ENCODE results near the gene LTBP1.

LTBP1 gene

DNA sequence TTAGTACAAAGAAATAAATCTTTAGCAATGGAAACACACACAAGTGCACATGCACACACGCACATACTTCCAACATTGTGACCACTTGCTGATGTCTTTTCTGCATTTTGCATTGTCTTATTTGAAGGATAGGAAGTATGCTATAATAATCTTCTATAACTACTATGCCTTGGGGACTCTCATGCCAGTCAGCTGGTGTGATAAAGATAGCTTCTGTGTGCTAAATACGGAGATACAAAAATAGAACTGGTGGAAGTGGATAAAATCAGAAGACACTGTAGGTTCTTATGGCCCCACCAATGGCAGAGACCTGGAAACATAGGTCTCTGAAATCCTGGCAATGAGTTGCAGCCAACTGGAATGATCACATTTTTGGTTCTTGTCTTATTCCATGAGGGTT, 498.2 kb downstream of the LTBP1 start:
- DNase-seq = no peak

DNA sequence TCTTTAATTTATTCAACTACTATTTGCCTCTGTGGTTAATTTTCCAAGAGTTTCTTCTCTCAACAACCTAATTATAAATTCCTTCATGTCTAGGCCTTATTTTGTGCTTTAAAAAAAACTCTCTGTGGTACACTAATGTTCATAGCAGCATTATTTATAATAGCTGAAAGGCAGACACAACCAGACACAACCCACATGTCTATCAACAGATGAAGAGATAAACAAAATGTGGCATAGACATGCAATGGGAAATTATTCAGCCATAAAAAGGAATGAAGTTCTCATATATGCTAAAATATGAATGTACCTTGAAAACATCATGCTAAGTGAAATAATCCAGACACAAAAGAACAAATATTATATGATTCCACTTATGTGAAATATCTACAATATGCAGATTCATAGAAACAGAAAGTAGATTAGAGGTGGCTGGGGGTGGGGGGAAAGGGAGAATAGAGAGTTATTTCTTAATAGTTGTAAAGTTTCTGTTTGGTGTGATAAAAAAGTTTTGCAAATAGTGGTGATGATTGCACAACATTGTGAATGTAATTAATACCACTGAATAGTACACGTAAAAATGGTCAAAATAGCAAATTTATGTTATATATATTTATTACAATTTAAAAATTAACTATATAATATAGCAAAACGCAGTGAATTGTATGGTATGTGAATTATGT, 501.6 kb downstream of the LTBP1 start:
- DNase-seq = no peak
